CD14-positive monocyte (primary cell): ENCODE results near the gene FGB. TPM values are rescaled to one million over a fixed set of nuclear protein-coding genes. Genes with fewer than 3 reads are reported as not detected.

ENCODE experiments used
- DNase-seq, 3 donors: peaks; one replicate each; pipeline ENCODE4 v3.0.0-alpha.2; 2011 to 2022
- H2AFZ ChIP-seq: 2 replicates; pipeline ENCODE4 v1.6.0; 2012; ENCODE audit warnings: mild to moderate bottlenecking, low read depth, low read length, inconsistent platforms; ENCODE audit not compliant: insufficient read depth, poor library complexity, severe bottlenecking
- H3K27ac ChIP-seq, 2 donors: 1 replicate in 1 of 2; 2 replicates in 1 of 2; pipeline ENCODE4 v1.5.1; 2012 to 2013; ENCODE audit warnings: low read length in 2 of 2, control low read depth in 1 of 2, inconsistent platforms in 1 of 2, low read depth in 1 of 2, mild to moderate bottlenecking in 1 of 2
- H3K27me3 ChIP-seq, 2 donors: one replicate each; pipeline versions ENCODE4 v1.6.0 to v1.6.1; 2011 to 2013; ENCODE audit warnings: low read length in 2 of 2; ENCODE audit not compliant: control insufficient read depth in 2 of 2, insufficient read depth in 2 of 2
- H3K36me3 ChIP-seq, 2 donors: replicated peaks in 1 of 2; 1 replicate in 1 of 2; 2 replicates in 1 of 2; pipeline versions ENCODE4 v1.5.1 to v1.6.1; 2012 to 2013; ENCODE audit warnings: low read length in 2 of 2, control low read depth in 1 of 2, inconsistent platforms in 1 of 2, mild to moderate bottlenecking in 1 of 2; ENCODE audit not compliant: insufficient read depth in 2 of 2, control insufficient read depth in 1 of 2
- H3K4me1 ChIP-seq, 2 donors: 1 replicate in 1 of 2; 2 replicates in 1 of 2; pipeline versions ENCODE4 v1.5.1 to v1.6.1; 2012 to 2013; ENCODE audit warnings: low read length in 2 of 2, control low read depth in 1 of 2, inconsistent platforms in 1 of 2, mild to moderate bottlenecking in 1 of 2, moderate library complexity in 1 of 2; ENCODE audit not compliant: insufficient read depth in 2 of 2, control insufficient read depth in 1 of 2
- H3K4me2 ChIP-seq: replicated peaks from 2 replicates; pipeline ENCODE3; 2012; ENCODE audit warnings: low read length, moderate library complexity, mild to moderate bottlenecking; ENCODE audit not compliant: poor library complexity, severe bottlenecking; ENCODE audit errors: extremely low read depth
- H3K4me3 ChIP-seq, 3 experiments: fragments of 200-600 bp in 1 of 3; sonication (generic) in 1 of 3; replicated peaks in 1 of 3; 1 replicate in 2 of 3; 2 replicates in 1 of 3; pipeline ENCODE4 v1.5.1; 2011 to 2013; ENCODE audit warnings: low read length in 3 of 3, mild to moderate bottlenecking in 3 of 3, control low read depth in 2 of 3, low read depth in 2 of 3, inconsistent platforms in 1 of 3, moderate library complexity in 1 of 3
- H3K79me2 ChIP-seq: 2 replicates; pipeline ENCODE4 v1.6.0; 2012; ENCODE audit warnings: mild to moderate bottlenecking, control low read depth, inconsistent platforms, low read length, moderate library complexity; ENCODE audit not compliant: insufficient read depth
- H3K9ac ChIP-seq: 2 replicates; pipeline ENCODE4 v1.6.0; 2017; ENCODE audit warnings: low read length, mild to moderate bottlenecking; ENCODE audit not compliant: insufficient read depth, poor library complexity, severe bottlenecking
- H3K9me3 ChIP-seq, 2 donors: replicated peaks in 1 of 2; 1 replicate in 1 of 2; 2 replicates in 1 of 2; pipeline versions ENCODE4 v1.5.1 to v1.6.1; 2012 to 2013; ENCODE audit warnings: low read length in 2 of 2, control low read depth in 1 of 2; ENCODE audit not compliant: control insufficient read depth in 1 of 2, insufficient read depth in 1 of 2
- H4K20me1 ChIP-seq: 2 replicates; pipeline ENCODE4 v1.6.0; 2012; ENCODE audit warnings: mild to moderate bottlenecking, low read length, control low read depth, moderate library complexity; ENCODE audit not compliant: insufficient read depth
- H3K27ac Mint-ChIP-seq, 7 donors: one replicate each; pipeline ENCODE4 v1.8.0; 2020; ENCODE audit warnings: mild to moderate bottlenecking in 7 of 7, mixed read lengths in 7 of 7, moderate library complexity in 6 of 7, inconsistent platforms in 2 of 7
- H3K27me3 Mint-ChIP-seq, 3 donors: one replicate each; pipeline ENCODE4 v1.8.0; 2021 to 2022; ENCODE audit warnings: low read depth in 3 of 3, mild to moderate bottlenecking in 3 of 3, mixed read lengths in 3 of 3, moderate library complexity in 3 of 3, inconsistent platforms in 1 of 3
- H3K36me3 Mint-ChIP-seq, 2 donors: one replicate each; pipeline ENCODE4 v1.8.0; 2020; ENCODE audit warnings: mixed read lengths in 2 of 2, inconsistent platforms in 1 of 2, mild to moderate bottlenecking in 1 of 2
- H3K4me1 Mint-ChIP-seq: one replicate; pipeline ENCODE4 v1.8.0; 2020; ENCODE audit warnings: mild to moderate bottlenecking, mixed read lengths
- H3K4me3 Mint-ChIP-seq, 2 donors: one replicate each; pipeline ENCODE4 v1.8.0; 2020; ENCODE audit warnings: mild to moderate bottlenecking in 2 of 2, mixed read lengths in 2 of 2, moderate library complexity in 1 of 2
- H3K9me3 Mint-ChIP-seq, 7 donors: one replicate each; pipeline ENCODE4 v1.8.0; 2020 to 2022; ENCODE audit warnings: mixed read lengths in 7 of 7, mild to moderate bottlenecking in 6 of 7, moderate library complexity in 6 of 7, inconsistent platforms in 2 of 7
- CTCF ChIP-seq: fragments of 200-600 bp; IDR thresholded peaks from one replicate; pipeline ENCODE4 v1.8.0; 2022; ENCODE audit warnings: antibody characterized with exemption, mild to moderate bottlenecking
- WGBS: methylation state at CpG from one replicate; pipeline ENCODE4 v1.1.5; 2013; ENCODE audit warnings: missing lambda C conversion rate; ENCODE audit not compliant: insufficient coverage; 5-methylcytosine and 5-hydroxymethylcytosine counted together
- intact Hi-C, 2 donors: fragments of 100-400 bp; cut with micrococcal nuclease; formaldehyde crosslinking; loops; one replicate each; pipeline versions ENCODE4 v1.15.0 to v1.15.1; 2023
- polyA minus RNA-seq: library from RNA; depleted of rRNA, polyadenylated mRNA; stranded (reverse); fragments of >200 nt; gene quantifications from 2 replicates; pipeline ENCODE4 v1.2.3, GENCODE V29; 2012
- polyA plus RNA-seq, 3 donors: library from polyadenylated mRNA; depleted of rRNA in 1 of 3; unstranded in 2 of 3; stranded (reverse) in 1 of 3; fragments of 300-500 nt in 2 of 3; fragments of >200 nt in 1 of 3; fragmentation: Illumina TruSeq in 2 of 3; gene quantifications; 1 replicate in 2 of 3; 2 replicates in 1 of 3; pipeline ENCODE4 v1.2.3, GENCODE V29; 2012 to 2021
- total RNA-seq, 12 experiments: library from RNA in 1 of 12; stranded (reverse) in 1 of 12; fragments of 120-200 nt in 1 of 12; gene quantifications; one replicate each; pipeline ENCODE4 v1.2.4 and lab custom pipeline; 2013 to 2026; ENCODE audit warnings: mixed read lengths in 6 of 12, inconsistent platforms in 1 of 12

The FGB gene
- not detected for total RNA-seq (2013)
- not detected for polyA plus RNA-seq
- not detected in 2 replicates for polyA minus RNA-seq
- 0 to 1.2 (median 0.05) reads per million in 11 experiments for total RNA-seq (lab: John Stamatoyannopoulos, UW)

GRCh38 chr4:154562697-154563254 is at the start of gene FGB:
Gene FGB (plus strand): TSS chr4:154563011. CDS start chr4:154563019, 8 bp downstream.
- H3K4me1 ChIP-seq: no peaks in the 10 kb centered on the region
- H2AFZ ChIP-seq: no peak within 1 kb of the TSS
- intact Hi-C loops: no loop called here
- no peak for TF ChIP-seq CTCF
- no peak within 1 kb of the TSS for H3K27ac ChIP-seq
- H3K4me3 Mint-ChIP-seq: no peak within 1 kb of the TSS
- H3K27me3 ChIP-seq: no peaks in the 10 kb centered on the region
- no peak for DNase-seq
- H3K36me3 Mint-ChIP-seq: no peaks in the 10 kb centered on the region
- no peak within 1 kb of the TSS for H3K9ac ChIP-seq
- no peaks in the 10 kb centered on the region for H3K36me3 ChIP-seq
- WGBS: no CpG with 5 or more reads among the region's 2 CpGs
- no peaks in the 10 kb centered on the region for H3K79me2 ChIP-seq
- no peaks in the 10 kb centered on the region for H3K4me1 Mint-ChIP-seq
- H3K4me2 ChIP-seq: no peak within 1 kb of the TSS
- no peak within 1 kb of the TSS for H3K4me3 ChIP-seq
- H4K20me1 ChIP-seq: no peaks in the 10 kb centered on the region
- no peaks in the 10 kb centered on the region for H3K9me3 ChIP-seq
- no peak within 1 kb of the TSS for H3K27ac Mint-ChIP-seq
- H3K27me3 Mint-ChIP-seq: no peaks in the 10 kb centered on the region
- no peaks in the 10 kb centered on the region for H3K9me3 Mint-ChIP-seq

- H3K27ac ChIP-seq: no peak overlapping the region
- H3K4me2 ChIP-seq: no peak overlapping the region
- Mint-ChIP-seq H3K36me3 (no peaks in the 10 kb centered on the region), H3K9me3 (peaks cover 0 to 4% (median 2%) of the 10 kb centered on the region in 7 donors), H3K27me3 (peaks cover 5 to 20% (median 7%) of the 10 kb centered on the region in 3 donors), H3K4me3 (no peak overlapping the region), H3K27ac (no peak overlapping the region), H3K4me1 (no peaks in the 10 kb centered on the region)
- H4K20me1 ChIP-seq: no peaks in the 10 kb centered on the region
- no peak for DNase-seq
- TF ChIP-seq CTCF: no peak
- no peak overlapping the region for H3K4me3 ChIP-seq
- H3K9me3 ChIP-seq: no peaks in the 10 kb centered on the region
- no peaks in the 10 kb centered on the region for H3K36me3 ChIP-seq
- no CpG with 5 or more reads among the region's 1 CpG for WGBS
- H2AFZ ChIP-seq: no peak overlapping the region
- intact Hi-C loops: no loop called here
- H3K4me1 ChIP-seq: no peaks in the 10 kb centered on the region
- no peak overlapping the region for H3K9ac ChIP-seq
- no peaks in the 10 kb centered on the region for H3K79me2 ChIP-seq
- peaks cover 2 to 3% of the 10 kb centered on the region in 2 donors for H3K27me3 ChIP-seq
These were observed 46.3 kb upstream of the FGB start for GRCh38 chr4:154516318-154517029.
